Measurements from ENCODE around the gene SOX8. TPM values are rescaled to one million over a fixed set of nuclear protein-coding genes. Genes with fewer than 3 reads are reported as not detected.

The SOX8 gene
- polyA plus RNA-seq, 10 donors, result 29.4 to 38.0 (median 31.9) TPM

Other genes starting within 250 kb of the SOX8 start
- 10 to 100 TPM; 11.4 to 17.5 (median 15.0) TPM for gene CIAO3, start 240.8 kb upstream of the SOX8 start, polyA plus RNA-seq (ENCODE audit: insufficient read length in 10 of 10)
- 1 to 10 TPM in 2 of 10 donors, under 1 TPM in 8; 0.28 to 3.8 (median 0.55) TPM for gene MSLN, start 221.0 kb upstream of the SOX8 start, polyA plus RNA-seq (ENCODE audit: insufficient read length in 10 of 10)
- gene RPUSD1, start 193.4 kb upstream of the SOX8 start, polyA plus RNA-seq (ENCODE audit: insufficient read length in 10 of 10), result 10 to 100 TPM in 2 of 10 donors, 1 to 10 TPM in 8; 6.8 to 13.7 (median 9.0) TPM
- gene CHTF18, start 193.2 kb upstream of the SOX8 start, polyA plus RNA-seq (ENCODE audit: insufficient read length in 10 of 10), result 10 to 100 TPM in 9 of 10 donors, 1 to 10 TPM in 1; 9.3 to 20.5 (median 14.5) TPM
- gene GNG13, start 181.0 kb upstream of the SOX8 start, polyA plus RNA-seq (ENCODE audit: insufficient read length in 10 of 10), result under 1 TPM in 1 of 10 donors, not detected in 9; 0.16 TPM
- 10 to 100 TPM in 6 of 10 donors, 1 to 10 TPM in 4; 7.7 to 13.5 (median 10.4) TPM for gene LMF1, start 10.8 kb upstream of the SOX8 start, polyA plus RNA-seq (ENCODE audit: insufficient read length in 10 of 10)
- under 1 TPM in 2 of 10 donors, not detected in 8; 0.12 to 0.15 TPM for gene SSTR5, start 91.0 kb downstream of the SOX8 start, polyA plus RNA-seq (ENCODE audit: insufficient read length in 10 of 10)
- gene C1QTNF8, start 114.5 kb downstream of the SOX8 start, polyA plus RNA-seq (ENCODE audit: insufficient read length in 10 of 10), result not detected
- gene CACNA1H, start 171.3 kb downstream of the SOX8 start, polyA plus RNA-seq (ENCODE audit: insufficient read length in 10 of 10), result 10 to 100 TPM; 30.7 to 52.0 (median 36.2) TPM
- 1 to 10 TPM in 8 of 10 donors, under 1 TPM in 2; 0.49 to 2.0 (median 1.3) TPM for gene TPSG1, start 243.5 kb downstream of the SOX8 start, polyA plus RNA-seq (ENCODE audit: insufficient read length in 10 of 10)
- 1 to 10 TPM in 9 of 10 donors, under 1 TPM in 1; 0.34 to 6.3 (median 2.6) TPM for gene TPSB2, start 248.4 kb downstream of the SOX8 start, polyA plus RNA-seq (ENCODE audit: insufficient read length in 10 of 10)